Transverse colon (tissue), 4 donors: ENCODE results near the gene CDX1. TPM values are rescaled to one million over a fixed set of nuclear protein-coding genes. Genes with fewer than 3 reads are reported as not detected.

ENCODE experiments used
- DNase-seq: peaks from one replicate; pipeline ENCODE4 v3.0.0-alpha.2; 2019
- H3K27ac ChIP-seq, 4 donors: fragments of 200-600 bp; sonication (generic); 2 replicates each; pipeline ENCODE4 v1.5.1; 2016 to 2018; ENCODE audit warnings: inconsistent platforms in 4 of 4
- H3K27me3 ChIP-seq: fragments of 200-600 bp; sonication (generic); 2 replicates; pipeline ENCODE4 v1.5.1; 2017; ENCODE audit warnings: inconsistent platforms
- H3K36me3 ChIP-seq, 4 donors: fragments of 200-600 bp; sonication (generic); 2 replicates each; pipeline ENCODE4 v1.5.1; 2017 to 2019; ENCODE audit warnings: inconsistent platforms in 4 of 4
- H3K4me1 ChIP-seq, 4 donors: fragments of 200-600 bp; sonication (generic); 2 replicates each; pipeline ENCODE4 v1.5.1; 2017 to 2020; ENCODE audit warnings: inconsistent platforms in 4 of 4
- H3K4me3 ChIP-seq, 4 donors: fragments of 200-600 bp; sonication (generic); 1 replicate in 1 of 4; 2 replicates in 3 of 4; pipeline versions ENCODE4 v1.5.1 to v1.6.1; 2017 to 2019; ENCODE audit warnings: inconsistent platforms in 4 of 4
- H3K9me3 ChIP-seq, 2 donors: fragments of 200-600 bp; sonication (generic); 2 replicates each; pipeline ENCODE4 v1.5.1; 2017 to 2019; ENCODE audit warnings: inconsistent platforms in 2 of 2
- EP300 ChIP-seq: sonication (generic); formaldehyde crosslinking; IDR thresholded peaks from one replicate; pipeline ENCODE4 v1.6.1; 2017; ENCODE audit warnings: antibody characterized with exemption, low read depth
- POLR2A ChIP-seq: fragments of 450-650 bp; IDR thresholded peaks from one replicate; pipeline ENCODE4 v1.6.1; 2016; ENCODE audit warnings: antibody characterized with exemption, mild to moderate bottlenecking, moderate library complexity
- POLR2AphosphoS5 ChIP-seq, 3 donors: sonication (generic); formaldehyde crosslinking; IDR thresholded peaks; one replicate each; pipeline ENCODE4 v1.6.1; 2016; ENCODE audit warnings: antibody characterized with exemption in 3 of 3
- WGBS, 2 donors: methylation state at CpG; one replicate each; pipeline ENCODE4 v1.1.5; 2018; ENCODE audit warnings: low coverage in 1 of 2; 5-methylcytosine and 5-hydroxymethylcytosine counted together
- in situ Hi-C, 4 donors: fragments of 200-750 bp; cut with MboI; loops; one replicate each; pipeline versions ENCODE4 v1.15.0 to v1.15.1; 2017; ENCODE audit warnings: low sequenced_read_pairs in 3 of 4, low pct_ligation_motif_present in 1 of 4, low pct_unique_long_range_greater_than_20kb in 1 of 4
- intact Hi-C: fragments of 100-400 bp; cut with DNase I; formaldehyde crosslinking; loops from one replicate; pipeline ENCODE4 v1.15.1; 2023; ENCODE audit warnings: low total_unique reads
- total RNA-seq, 4 donors: library from RNA; depleted of rRNA; stranded (reverse); fragments of >200 nt; gene quantifications; one replicate each; pipeline ENCODE4 v1.1.0, GENCODE V29; 2016
- TF ChIP-seq, protein P1 (sequence below), 5 experiments: fragments of 200-600 bp in 3 of 5; fragments of 450-650 bp in 2 of 5; sonication (generic) in 3 of 5; IDR thresholded peaks; 1 replicate in 2 of 5; 2 replicates in 3 of 5; pipeline ENCODE4 v1.5.1; 2016 to 2017; ENCODE audit warnings: antibody characterized with exemption in 5 of 5, inconsistent platforms in 3 of 5, mild to moderate bottlenecking in 2 of 5, moderate library complexity in 1 of 5

The CDX1 gene
- total RNA-seq, 4 donors from 2014 or later, result 249 to 540 (median 360) TPM

DNA sequence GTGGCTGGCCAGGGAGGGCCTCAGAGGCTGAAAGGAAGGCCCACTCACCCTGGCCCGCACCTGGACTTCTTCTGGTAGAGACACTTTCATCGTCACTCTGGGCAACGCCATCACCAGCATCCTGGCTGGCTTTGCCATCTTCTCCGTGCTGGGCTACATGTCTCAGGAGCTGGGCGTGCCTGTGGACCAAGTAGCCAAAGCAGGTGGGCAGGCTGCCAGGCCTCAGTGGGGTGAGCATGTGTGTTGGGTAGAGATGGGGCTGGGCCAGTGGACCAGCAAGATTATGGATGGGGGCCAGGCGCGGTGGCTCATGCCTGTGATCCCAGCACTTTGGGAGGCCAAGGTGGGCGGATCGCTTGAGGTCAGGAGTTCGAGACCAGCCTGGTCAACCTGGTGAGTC, 35.9 kb downstream of the CDX1 start:
- Histone ChIP-seq H3K4me1 (no peaks in the 10 kb centered on the region), H3K27me3 (no peaks in the 10 kb centered on the region), H3K36me3 (no peaks in the 10 kb centered on the region), H3K27ac (no peak overlapping the region), H3K4me3 (no peak overlapping the region), H3K9me3 (no peaks in the 10 kb centered on the region)
- no peak for TF ChIP-seq EP300
- TF ChIP-seq POLR2AphosphoS5 (IDR thresholded peaks at IDR 0.05), result no peak
- no peak for TF ChIP-seq POLR2A
- TF ChIP-seq, protein P1, sequence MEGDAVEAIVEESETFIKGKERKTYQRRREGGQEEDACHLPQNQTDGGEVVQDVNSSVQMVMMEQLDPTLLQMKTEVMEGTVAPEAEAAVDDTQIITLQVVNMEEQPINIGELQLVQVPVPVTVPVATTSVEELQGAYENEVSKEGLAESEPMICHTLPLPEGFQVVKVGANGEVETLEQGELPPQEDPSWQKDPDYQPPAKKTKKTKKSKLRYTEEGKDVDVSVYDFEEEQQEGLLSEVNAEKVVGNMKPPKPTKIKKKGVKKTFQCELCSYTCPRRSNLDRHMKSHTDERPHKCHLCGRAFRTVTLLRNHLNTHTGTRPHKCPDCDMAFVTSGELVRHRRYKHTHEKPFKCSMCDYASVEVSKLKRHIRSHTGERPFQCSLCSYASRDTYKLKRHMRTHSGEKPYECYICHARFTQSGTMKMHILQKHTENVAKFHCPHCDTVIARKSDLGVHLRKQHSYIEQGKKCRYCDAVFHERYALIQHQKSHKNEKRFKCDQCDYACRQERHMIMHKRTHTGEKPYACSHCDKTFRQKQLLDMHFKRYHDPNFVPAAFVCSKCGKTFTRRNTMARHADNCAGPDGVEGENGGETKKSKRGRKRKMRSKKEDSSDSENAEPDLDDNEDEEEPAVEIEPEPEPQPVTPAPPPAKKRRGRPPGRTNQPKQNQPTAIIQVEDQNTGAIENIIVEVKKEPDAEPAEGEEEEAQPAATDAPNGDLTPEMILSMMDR (IDR thresholded peaks at IDR 0.05), result no peak
- intact Hi-C loops (no loop called here), in situ Hi-C loops (loop anchor here in 1 of 4 donors (25.0 kb wide), 1 partner anchor 365 kb away; no protein-coding TSS in a partner anchor)
- no peak for DNase-seq
- WGBS, 2 donors, result 77 to 91% methylated on average over 3 to 10 of the region's 10 CpGs

DNA sequence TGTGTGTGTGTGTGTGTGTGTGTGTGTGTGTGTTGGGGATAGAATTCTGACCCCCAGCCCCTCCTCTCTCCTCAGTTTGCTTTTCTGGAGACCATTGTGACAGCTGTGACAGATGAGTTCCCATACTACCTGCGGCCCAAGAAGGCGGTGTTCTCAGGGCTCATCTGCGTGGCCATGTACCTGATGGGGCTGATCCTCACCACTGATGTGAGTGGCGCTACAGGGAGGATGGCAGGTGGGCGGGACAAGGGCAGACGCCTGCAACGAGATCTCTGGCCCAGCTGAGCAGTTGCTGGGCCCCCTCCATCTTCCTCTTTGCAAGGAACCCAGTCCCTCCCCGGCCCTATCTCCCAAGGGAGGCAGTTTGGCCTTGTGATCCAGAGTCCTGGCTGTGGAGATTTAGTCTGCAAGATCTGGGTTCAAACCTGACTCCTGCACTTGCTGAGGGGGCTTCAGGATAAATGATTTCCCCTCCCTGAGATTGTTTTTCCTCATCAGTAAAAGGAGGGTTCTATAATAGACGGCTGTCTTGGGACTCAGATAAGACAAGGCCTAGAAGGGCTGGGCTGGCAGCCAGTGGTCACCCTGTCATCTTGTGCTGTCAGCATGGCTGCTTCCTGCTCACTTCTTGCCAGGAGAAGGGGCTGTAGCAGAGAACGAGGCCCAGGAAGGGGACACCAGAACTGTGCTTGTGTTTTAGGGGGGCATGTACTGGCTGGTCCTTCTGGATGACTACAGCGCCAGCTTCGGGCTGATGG, 37.4 kb downstream of the CDX1 start:
- Histone ChIP-seq H3K27ac (no peak overlapping the region), H3K4me1 (peaks cover 4 to 10% (median 8%) of the 10 kb centered on the region in 4 donors), H3K4me3 (no peak overlapping the region), H3K9me3 (no peaks in the 10 kb centered on the region), H3K27me3 (no peaks in the 10 kb centered on the region), H3K36me3 (no peaks in the 10 kb centered on the region)
- in situ Hi-C loops (loop anchor here in 1 of 4 donors (25.0 kb wide), 1 partner anchor 367 kb away; no protein-coding TSS in a partner anchor), intact Hi-C loops (no loop called here)
- TF ChIP-seq POLR2AphosphoS5 (IDR thresholded peaks at IDR 0.05) (no peak), EP300 (no peak), POLR2A (no peak)
- TF ChIP-seq, protein P1 (IDR thresholded peaks at IDR 0.05), result no peak
- 70 to 82% methylated on average over 2 to 12 of the region's 12 CpGs for WGBS, 2 donors
- no peak for DNase-seq

DNA sequence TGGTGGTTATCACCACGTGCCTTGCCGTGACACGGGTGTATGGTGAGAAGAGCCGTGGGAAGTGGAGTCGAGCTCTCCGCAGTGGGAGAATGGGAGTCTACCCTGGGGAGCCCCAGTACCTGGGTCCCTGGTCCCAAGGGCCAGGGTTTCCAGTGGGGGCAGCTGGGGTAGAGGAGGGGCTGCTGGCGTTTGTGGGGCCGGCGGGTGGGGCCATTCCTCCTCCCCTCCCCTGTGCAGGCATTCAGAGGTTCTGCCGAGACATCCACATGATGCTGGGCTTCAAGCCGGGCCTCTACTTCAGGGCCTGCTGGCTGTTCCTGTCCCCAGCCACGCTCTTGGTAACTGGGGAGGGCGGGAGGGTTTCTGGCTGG, 38.0 kb downstream of the CDX1 start:
- WGBS, 2 donors, result 89% methylated on average over 13 of the region's 13 CpGs; no CpG with 5 or more reads in 1 of the 2 donors
- intact Hi-C loops (no loop called here), in situ Hi-C loops (loop anchor here in 1 of 4 donors (25.0 kb wide), 1 partner anchor 367 kb away; no protein-coding TSS in a partner anchor)
- Histone ChIP-seq H3K4me3 (no peak overlapping the region), H3K4me1 (peaks cover 10 to 15% (median 13%) of the 10 kb centered on the region in 4 donors), H3K36me3 (no peaks in the 10 kb centered on the region), H3K9me3 (no peaks in the 10 kb centered on the region), H3K27me3 (no peaks in the 10 kb centered on the region), H3K27ac (no peak overlapping the region)
- TF ChIP-seq EP300, result no peak
- TF ChIP-seq POLR2A, result no peak
- no peak for TF ChIP-seq POLR2AphosphoS5 (IDR thresholded peaks at IDR 0.05)
- TF ChIP-seq, protein P1 (IDR thresholded peaks at IDR 0.05), result no peak
- no peak for DNase-seq

DNA sequence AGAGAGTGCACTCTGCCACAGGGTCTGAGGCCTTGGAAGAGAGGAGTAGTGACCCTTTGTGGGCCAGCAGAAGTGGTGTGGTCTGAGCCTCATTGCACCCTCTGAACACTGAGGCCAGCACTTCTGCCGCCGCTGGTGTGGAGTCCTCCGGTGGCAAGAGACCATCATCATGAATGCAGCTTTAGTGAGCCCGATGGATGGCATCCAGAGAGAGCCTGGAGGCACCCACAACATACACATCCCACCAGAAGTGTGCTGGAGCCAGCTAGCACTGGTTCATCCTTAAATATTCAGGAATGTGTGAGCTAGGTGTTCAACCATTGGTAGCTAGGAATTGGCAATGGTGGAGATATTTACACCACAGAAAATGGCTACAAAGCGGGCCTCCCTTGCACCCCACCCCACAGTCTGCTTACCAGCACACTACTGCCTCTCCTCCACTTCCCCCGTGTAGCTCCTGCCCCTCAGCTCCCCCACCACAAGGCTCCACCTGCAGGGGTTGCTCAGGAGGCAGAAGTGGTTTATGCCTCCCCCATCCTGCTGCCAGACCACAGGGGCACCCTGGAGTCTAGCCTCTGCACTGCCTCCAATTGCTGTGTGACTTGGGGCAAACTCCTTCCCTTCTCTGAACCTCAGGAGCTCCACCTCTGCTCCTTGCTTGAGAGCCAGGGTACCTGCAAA, 39.7 kb downstream of the CDX1 start:
- WGBS, 2 donors, result 85% methylated on average over 6 of the region's 6 CpGs; no CpG with 5 or more reads in 1 of the 2 donors
- Histone ChIP-seq H3K36me3 (no peaks in the 10 kb centered on the region), H3K27ac (no peak overlapping the region), H3K27me3 (no peaks in the 10 kb centered on the region), H3K9me3 (no peaks in the 10 kb centered on the region), H3K4me1 (peaks cover 10 to 32% (median 26%) of the 10 kb centered on the region in 4 donors), H3K4me3 (no peak overlapping the region)
- no peak for DNase-seq
- TF ChIP-seq EP300 (no peak), POLR2A (no peak), POLR2AphosphoS5 (IDR thresholded peaks at IDR 0.05) (no peak)
- TF ChIP-seq, protein P1 (IDR thresholded peaks at IDR 0.05), result no peak
- in situ Hi-C loops, result loop anchor here in 1 of 4 donors (25.0 kb wide), 1 partner anchor 369 kb away; no protein-coding TSS in a partner anchor
- intact Hi-C loops, result no loop called here
